Measurements from ENCODE around the gene ANK3.

Gene ANK3

GRCh38 chr10:60028081-60028480 is 361.6 kb downstream of the ANK3 start:
- DNase-seq (ENCODE audit: low read depth in 2 of 2): no peak
- TF ChIP-seq, protein P1, sequence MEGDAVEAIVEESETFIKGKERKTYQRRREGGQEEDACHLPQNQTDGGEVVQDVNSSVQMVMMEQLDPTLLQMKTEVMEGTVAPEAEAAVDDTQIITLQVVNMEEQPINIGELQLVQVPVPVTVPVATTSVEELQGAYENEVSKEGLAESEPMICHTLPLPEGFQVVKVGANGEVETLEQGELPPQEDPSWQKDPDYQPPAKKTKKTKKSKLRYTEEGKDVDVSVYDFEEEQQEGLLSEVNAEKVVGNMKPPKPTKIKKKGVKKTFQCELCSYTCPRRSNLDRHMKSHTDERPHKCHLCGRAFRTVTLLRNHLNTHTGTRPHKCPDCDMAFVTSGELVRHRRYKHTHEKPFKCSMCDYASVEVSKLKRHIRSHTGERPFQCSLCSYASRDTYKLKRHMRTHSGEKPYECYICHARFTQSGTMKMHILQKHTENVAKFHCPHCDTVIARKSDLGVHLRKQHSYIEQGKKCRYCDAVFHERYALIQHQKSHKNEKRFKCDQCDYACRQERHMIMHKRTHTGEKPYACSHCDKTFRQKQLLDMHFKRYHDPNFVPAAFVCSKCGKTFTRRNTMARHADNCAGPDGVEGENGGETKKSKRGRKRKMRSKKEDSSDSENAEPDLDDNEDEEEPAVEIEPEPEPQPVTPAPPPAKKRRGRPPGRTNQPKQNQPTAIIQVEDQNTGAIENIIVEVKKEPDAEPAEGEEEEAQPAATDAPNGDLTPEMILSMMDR (IDR thresholded peaks at IDR 0.05; ENCODE audit: low read depth, low read length): no peak
- H3K4me3 ChIP-seq (replicated peaks in 1 of 2; ENCODE audit: low read depth in 2 of 2, low read length in 2 of 2): no peak overlapping the region

DNA sequence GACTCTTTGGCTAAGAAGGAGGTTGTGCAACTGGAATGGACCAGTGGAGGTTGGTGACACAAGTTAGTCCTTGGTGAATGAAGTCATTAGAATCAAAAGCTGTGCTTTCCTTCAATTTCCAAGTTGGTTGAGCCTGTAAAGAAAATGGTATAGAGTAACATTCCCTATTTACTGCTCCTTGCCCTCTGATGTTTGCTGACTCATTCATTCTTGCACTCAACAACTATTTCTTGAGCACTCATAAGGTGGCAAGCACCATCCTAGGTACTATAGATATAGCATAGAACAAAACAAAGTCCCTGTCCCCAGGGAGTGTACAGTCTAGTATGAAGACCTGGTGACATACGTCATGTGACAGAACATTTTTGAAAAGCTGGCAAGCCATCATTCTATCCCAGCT is 364.4 kb downstream of the ANK3 start:
- no peak overlapping the region for H3K4me3 ChIP-seq (replicated peaks in 1 of 2; ENCODE audit: low read depth in 2 of 2, low read length in 2 of 2)
- no peak for DNase-seq (ENCODE audit: low read depth in 2 of 2)
- TF ChIP-seq, protein P1 (IDR thresholded peaks at IDR 0.05; ENCODE audit: low read depth, low read length): no peak

GRCh38 chr10:60024506-60024905 is 365.2 kb downstream of the ANK3 start:
- TF ChIP-seq, protein P1 (IDR thresholded peaks at IDR 0.05; ENCODE audit: low read depth, low read length): no peak
- no peak for DNase-seq (ENCODE audit: low read depth in 2 of 2)
- no peak overlapping the region for H3K4me3 ChIP-seq (replicated peaks in 1 of 2; ENCODE audit: low read depth in 2 of 2, low read length in 2 of 2)

GRCh38 chr10:60023155-60023877 is 366.4 kb downstream of the ANK3 start:
- TF ChIP-seq, protein P1 (IDR thresholded peaks at IDR 0.05; ENCODE audit: low read depth, low read length): no peak
- H3K4me3 ChIP-seq (replicated peaks in 1 of 2; ENCODE audit: low read depth in 2 of 2, low read length in 2 of 2): no peak overlapping the region
- DNase-seq (ENCODE audit: low read depth in 2 of 2): no peak

- H3K4me3 ChIP-seq (replicated peaks in 1 of 2; ENCODE audit: low read depth in 2 of 2, low read length in 2 of 2): no peak overlapping the region
- DNase-seq (ENCODE audit: low read depth in 2 of 2): no peak
- TF ChIP-seq, protein P1 (IDR thresholded peaks at IDR 0.05; ENCODE audit: low read depth, low read length): no peak
These were observed 368.3 kb downstream of the ANK3 start for GRCh38 chr10:60021361-60021760.

DNA sequence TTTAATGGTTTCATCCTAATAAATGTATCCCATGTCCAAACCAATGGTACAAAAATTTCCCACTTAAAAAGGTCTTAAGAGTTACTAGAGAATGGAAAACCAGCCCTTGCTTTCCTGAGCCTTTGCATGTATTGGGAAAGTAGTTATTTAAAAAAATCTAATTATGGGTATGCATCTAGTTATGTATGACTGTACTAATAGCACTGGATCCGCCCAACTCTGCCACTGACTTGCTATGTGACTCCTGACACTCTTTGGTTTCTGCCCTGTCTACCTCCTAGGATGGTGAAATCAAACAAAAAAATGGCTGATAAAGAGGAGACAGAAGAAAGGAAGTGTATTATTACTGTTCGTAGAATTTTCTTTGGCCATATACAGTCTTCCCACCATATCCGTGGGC is 372.9 kb downstream of the ANK3 start:
- TF ChIP-seq, protein P1 (IDR thresholded peaks at IDR 0.05; ENCODE audit: low read depth, low read length): no peak
- DNase-seq (ENCODE audit: low read depth in 2 of 2): no peak

More for the DNA sequence above, 372.9 kb downstream of the ANK3 start:
- no peak overlapping the region for H3K4me3 ChIP-seq (replicated peaks in 1 of 2; ENCODE audit: low read depth in 2 of 2, low read length in 2 of 2)
